D721Med (cell line): ENCODE measurements around the gene TMEM54.
"Not testable (repeated sequence)": the region's sequence is repeated elsewhere in the genome, so short reads cannot be mapped to it uniquely, and the experiment has no call there.

Experiments used
- DNase-seq: peaks from one replicate; pipeline ENCODE4 v3.0.0; 2011; ENCODE audit warnings: low spot score; ENCODE audit not compliant: insufficient read length
- FAIRE-seq: peaks from 2 replicates; lab custom pipeline; 2011; peaks lifted over from hg19 to GRCh38; lab: Jason Lieb, UNC
- CTCF ChIP-seq: IDR thresholded peaks from 2 replicates; pipeline ENCODE4 v1.5.1; 2012; ENCODE audit warnings: mild to moderate bottlenecking, control low read depth; ENCODE audit not compliant: insufficient read depth; ENCODE audit errors: missing control alignments

The TMEM54 gene

GRCh38 chr1:32906654-32907053 lies 5.5 kb upstream of the TMEM54 start:
- DNase-seq (no peak), FAIRE-seq (no peak)
- no peak for TF ChIP-seq CTCF

- not testable (repeated sequence) for DNase-seq, FAIRE-seq
These were observed 4.4 kb upstream of the TMEM54 start for GRCh38 chr1:32905588-32905987.

- FAIRE-seq (no peak), DNase-seq (no peak)
- no peak for TF ChIP-seq CTCF
These were observed 3.6 kb upstream of the TMEM54 start for GRCh38 chr1:32904797-32905196.

- no peak for DNase-seq
- no peak for FAIRE-seq
- no peak for TF ChIP-seq CTCF
These were observed 3.0 kb upstream of the TMEM54 start for GRCh38 chr1:32903991-32904785.

GRCh38 chr1:32902535-32902920 lies 1.3 kb upstream of the TMEM54 start:
- FAIRE-seq (no peak), DNase-seq (no peak)
- no peak for TF ChIP-seq CTCF

- TF ChIP-seq CTCF = no peak
- FAIRE-seq = no peak
These were observed 790 bp upstream of the TMEM54 start for GRCh38 chr1:32901823-32902534.

GRCh38 chr1:32900371-32900955 lies 726 bp downstream of the TMEM54 start:
- no peak for FAIRE-seq
- no peak for DNase-seq
- TF ChIP-seq CTCF = no peak

More at GRCh38 chr1:32901823-32902534, 790 bp upstream of the TMEM54 start:
- DNase-seq = no peak
